ENCODE results near the gene LRRTM4. TPM values are rescaled to one million over a fixed set of nuclear protein-coding genes. Genes with fewer than 3 reads are reported as not detected.
A peak's percentile ranks its signal among the peaks of the same experiment; 100 is the strongest.

LRRTM4 gene
- total and polyA plus RNA-seq, 2 of the 13 experiments (the other 11 are each of a cell fraction or from before 2014, with no cell fraction given): 1.2 TPM

GRCh38 chr2:77161009-77161408, 361.2 kb downstream of the LRRTM4 start:
- Histone ChIP-seq H4K20me1 (ENCODE audit: insufficient read depth, low read length) (no peaks in the 10 kb centered on the region), H3K36me3 (replicated peaks in 1 of 2; ENCODE audit: control insufficient read depth in 1 of 2, insufficient read depth in 2 of 2, low read length in 2 of 2) (no peaks in the 10 kb centered on the region), H3K9ac (ENCODE audit: insufficient read depth, low read depth, low read length) (no peak overlapping the region), H3K4me3 (replicated peaks in 1 of 3; ENCODE audit: insufficient read depth in 1 of 3, low read depth in 2 of 3, low read length in 3 of 3) (no peak overlapping the region), H3K79me2 (ENCODE audit: insufficient read depth, low read length) (no peaks in the 10 kb centered on the region), H3K9me3 (ENCODE audit: low read length) (peaks cover 12% of the 10 kb centered on the region; the same call in 1 of the 2 replicates), H2AFZ (ENCODE audit: low read length) (no peak overlapping the region), H3K27ac (ENCODE audit: extremely low read length, insufficient read depth, low read length) (no peak overlapping the region), H3K4me1 (ENCODE audit: insufficient read depth, low read length) (no peaks in the 10 kb centered on the region), H3K27me3 (ENCODE audit: control insufficient read depth in 1 of 2, insufficient read depth in 2 of 2, low read length in 2 of 2) (no peaks in the 10 kb centered on the region), H3K4me2 (ENCODE audit: low read depth, low read length) (no peak overlapping the region)
- intact Hi-C loops (cut with micrococcal nuclease; ENCODE audit: unreplicated experiment) (no loop called here), in situ Hi-C loops (cut with HindIII; ENCODE audit: extremely low pct_ligation_motif_present, low pct_unique_long_range_greater_than_20kb) (no loop called here)
- ChIA-PET CTCF (ENCODE audit: low intra/inter-chr PET ratio, low total read pairs) (no interaction called here), POLR2A (no interaction called here)
- peak; percentile 86 for ATAC-seq
- BruUV-seq (replicated peaks): no TSS peak
- FAIRE-seq: peak; percentile 43
- WGBS (ENCODE audit: low lambda C conversion rate): 2% methylated on average over 5 of the region's 5 CpGs
- peak; percentile 50 for DNase-seq (ENCODE audit: low spot score)
- TF ChIP-seq ZNF563 (CRISPR knock-in tag; IDR thresholded peaks at IDR 0.05) (no peak), ZNF672 (CRISPR knock-in tag; IDR thresholded peaks at IDR 0.05) (no peak), ZBTB37 (CRISPR knock-in tag; IDR thresholded peaks at IDR 0.05) (no peak), ZNF598 (CRISPR knock-in tag; IDR thresholded peaks at IDR 0.05; ENCODE audit: borderline replicate concordance) (no peak), FOSL1 (CRISPR knock-in tag; IDR thresholded peaks at IDR 0.05; ENCODE audit: borderline replicate concordance) (no peak), FOXP4 (CRISPR knock-in tag; IDR thresholded peaks at IDR 0.05) (no peak), ZNF224 (CRISPR knock-in tag; IDR thresholded peaks at IDR 0.05) (no peak), ZMYM4 (CRISPR knock-in tag; IDR thresholded peaks at IDR 0.05) (peak; percentile 64), ZNF264 (CRISPR knock-in tag; IDR thresholded peaks at IDR 0.05) (no peak), THYN1 (CRISPR knock-in tag; IDR thresholded peaks at IDR 0.05; ENCODE audit: borderline replicate concordance, low read depth) (no peak), TFDP1 (CRISPR knock-in tag; IDR thresholded peaks at IDR 0.05; ENCODE audit: borderline replicate concordance) (no peak), KDM4B (CRISPR knock-in tag; IDR thresholded peaks at IDR 0.05) (no peak), POGZ (CRISPR knock-in tag; IDR thresholded peaks at IDR 0.05) (peak; percentile 54), ZNF256 (CRISPR knock-in tag; conservative IDR thresholded peaks at IDR 0.05) (no peak), ARID2 (CRISPR knock-in tag; IDR thresholded peaks at IDR 0.05; ENCODE audit: borderline replicate concordance) (no peak), SYNCRIP (IDR thresholded peaks at IDR 0.05; ENCODE audit: insufficient read depth, low read depth, low read length) (no peak), PCBP1 (IDR thresholded peaks at IDR 0.05; ENCODE audit: borderline replicate concordance, low read depth, low read length) (no peak), FOXP1 (IDR thresholded peaks at IDR 0.05) (no peak), FOXP1 (CRISPR knock-in tag; IDR thresholded peaks at IDR 0.05) (no peak), HES4 (CRISPR knock-in tag; IDR thresholded peaks at IDR 0.05; ENCODE audit: borderline replicate concordance) (no peak), MTF1 (CRISPR knock-in tag; IDR thresholded peaks at IDR 0.05) (no peak), ZNF251 (CRISPR knock-in tag; IDR thresholded peaks at IDR 0.05) (no peak), NR2F1 (CRISPR knock-in tag; IDR thresholded peaks at IDR 0.05) (no peak), ZNF792 (CRISPR knock-in tag; IDR thresholded peaks at IDR 0.05) (peak; percentile 97), ZNF446 (CRISPR knock-in tag; IDR thresholded peaks at IDR 0.05) (no peak)
